Naive thymus-derived CD4-positive, alpha-beta T cell (primary cell): ENCODE results near the gene MR1. TPM values are rescaled to one million over a fixed set of nuclear protein-coding genes. Genes with fewer than 3 reads are reported as not detected.

Source experiments
- ATAC-seq: fragments of 150-1000 bp; cut with Tn5 transposase; 2 replicates; pipeline ENCODE4 v1.10.0; 2021; ENCODE audit warnings: mild to moderate bottlenecking, moderate library complexity
- CTCF ChIA-PET: fragments of 350-600 bp; sonication (Branson Sonifier 250); formaldehyde crosslinking; loops from one replicate; lab custom pipeline; 2021; ENCODE audit warnings: antibody characterized with exemption; lab: Charles Lee
- POLR2A ChIA-PET: fragments of 350-600 bp; sonication (Branson Sonifier 250); formaldehyde crosslinking; loops from one replicate; lab custom pipeline; 2021; ENCODE audit warnings: antibody characterized with exemption, inconsistent platforms; lab: Charles Lee
- DNase-seq, 9 donors: peaks; one replicate each; pipeline versions ENCODE4 v3.0.0 to v3.0.0-alpha.2; 2020 to 2022; ENCODE audit warnings: mixed read lengths in 1 of 9
- H3K27ac ChIP-seq: one replicate; pipeline ENCODE4 v1.7.0; 2013; ENCODE audit warnings: mild to moderate bottlenecking, low read depth, low read length, moderate library complexity
- H3K27me3 ChIP-seq, 2 donors: one replicate each; pipeline ENCODE4 v1.7.0; 2013; ENCODE audit warnings: low read length in 2 of 2, mild to moderate bottlenecking in 2 of 2, moderate library complexity in 2 of 2; ENCODE audit not compliant: control insufficient read depth in 2 of 2, insufficient read depth in 2 of 2
- H3K36me3 ChIP-seq, 3 experiments: 1 replicate in 2 of 3; 2 replicates in 1 of 3; pipeline ENCODE4 v1.7.0; 2013; ENCODE audit warnings: low read length in 3 of 3, mild to moderate bottlenecking in 3 of 3, moderate library complexity in 1 of 3; ENCODE audit not compliant: insufficient read depth in 3 of 3, control insufficient read depth in 2 of 3
- H3K4me1 ChIP-seq, 2 donors: one replicate each; pipeline ENCODE4 v1.7.0; 2013; ENCODE audit warnings: low read length in 2 of 2, mild to moderate bottlenecking in 2 of 2, moderate library complexity in 1 of 2; ENCODE audit not compliant: control insufficient read depth in 2 of 2, insufficient read depth in 2 of 2
- H3K4me3 ChIP-seq: 2 replicates; pipeline ENCODE4 v1.7.0; 2013; ENCODE audit warnings: mild to moderate bottlenecking, low read length
- H3K9me3 ChIP-seq, 3 experiments: 1 replicate in 2 of 3; 2 replicates in 1 of 3; pipeline ENCODE4 v1.7.0; 2013; ENCODE audit warnings: low read length in 3 of 3; ENCODE audit not compliant: control insufficient read depth in 2 of 3
- H3K27ac Mint-ChIP-seq, 9 donors: one replicate each; pipeline ENCODE4 v1.8.0; 2020 to 2022; ENCODE audit warnings: mixed read lengths in 9 of 9, mild to moderate bottlenecking in 8 of 9, moderate library complexity in 5 of 9, inconsistent platforms in 2 of 9
- H3K27me3 Mint-ChIP-seq, 5 donors: one replicate each; pipeline ENCODE4 v1.8.0; 2021 to 2022; ENCODE audit warnings: mixed read lengths in 5 of 5, mild to moderate bottlenecking in 1 of 5
- H3K36me3 Mint-ChIP-seq, 5 donors: one replicate each; pipeline ENCODE4 v1.8.0; 2020 to 2022; ENCODE audit warnings: mixed read lengths in 5 of 5, mild to moderate bottlenecking in 3 of 5, inconsistent platforms in 1 of 5
- H3K4me1 Mint-ChIP-seq, 7 donors: one replicate each; pipeline ENCODE4 v1.8.0; 2020 to 2022; ENCODE audit warnings: mixed read lengths in 7 of 7, mild to moderate bottlenecking in 3 of 7, inconsistent platforms in 1 of 7
- H3K4me3 Mint-ChIP-seq, 10 donors: one replicate each; pipeline ENCODE4 v1.8.0; 2020 to 2022; ENCODE audit warnings: mild to moderate bottlenecking in 10 of 10, mixed read lengths in 10 of 10, moderate library complexity in 6 of 10, inconsistent platforms in 2 of 10
- H3K9me3 Mint-ChIP-seq, 11 donors: one replicate each; pipeline ENCODE4 v1.8.0; 2020 to 2022; ENCODE audit warnings: mixed read lengths in 11 of 11, mild to moderate bottlenecking in 4 of 11, inconsistent platforms in 1 of 11, moderate library complexity in 1 of 11
- intact Hi-C, 2 donors: fragments of 100-400 bp; cut with micrococcal nuclease; formaldehyde crosslinking; loops; one replicate each; pipeline ENCODE4 v1.15.1; 2023
- polyA plus RNA-seq, 2 donors: library from polyadenylated mRNA; unstranded; fragments of 300-500 nt; fragmentation: Illumina TruSeq; gene quantifications; one replicate each; pipeline ENCODE4 v1.2.3, GENCODE V29; 2021
- total RNA-seq, 6 experiments: library from RNA in 5 of 6; stranded (reverse) in 5 of 6; gene quantifications; 1 replicate in 5 of 6; 2 replicates in 1 of 6; pipeline ENCODE4 v1.2.3 and lab custom pipeline; 2021 to 2026

The MR1 gene
- total and polyA plus RNA-seq, 7 experiments from 2014 or later = 19.8 to 39.2 (median 29.8) TPM

DNA sequence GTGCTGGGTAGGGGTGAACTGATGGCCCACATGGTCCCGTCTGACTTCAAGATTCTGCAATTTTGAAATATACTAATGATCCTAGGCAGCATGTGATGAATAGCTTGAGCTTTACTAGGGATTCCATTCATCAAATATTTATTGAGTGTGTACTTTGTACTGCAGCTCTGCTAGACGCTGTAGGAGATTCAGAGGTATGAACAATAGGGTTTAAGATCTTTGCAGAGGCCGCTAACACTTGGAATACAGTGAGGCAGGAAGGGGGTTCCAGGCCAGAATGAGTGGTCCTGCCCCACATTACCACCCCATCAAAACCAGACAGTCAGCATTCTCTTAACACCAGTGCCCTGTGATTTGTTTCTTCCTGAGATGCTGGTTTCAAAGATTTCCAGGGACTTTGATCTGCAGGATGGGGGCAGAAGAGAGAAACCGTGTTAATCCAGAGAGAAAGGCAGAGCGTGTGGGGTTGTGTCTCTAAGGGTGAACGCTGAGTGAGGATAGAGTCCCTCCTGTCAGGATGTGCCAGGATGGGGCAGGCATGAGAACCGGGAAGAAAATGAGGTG, 74.6 kb downstream of the MR1 start:
- POLR2A ChIA-PET = interaction anchor here (12.8 kb wide), 1 partner anchor 20 kb away, joined by 264 read pairs; the partner anchor contains the start of gene IER5

DNA sequence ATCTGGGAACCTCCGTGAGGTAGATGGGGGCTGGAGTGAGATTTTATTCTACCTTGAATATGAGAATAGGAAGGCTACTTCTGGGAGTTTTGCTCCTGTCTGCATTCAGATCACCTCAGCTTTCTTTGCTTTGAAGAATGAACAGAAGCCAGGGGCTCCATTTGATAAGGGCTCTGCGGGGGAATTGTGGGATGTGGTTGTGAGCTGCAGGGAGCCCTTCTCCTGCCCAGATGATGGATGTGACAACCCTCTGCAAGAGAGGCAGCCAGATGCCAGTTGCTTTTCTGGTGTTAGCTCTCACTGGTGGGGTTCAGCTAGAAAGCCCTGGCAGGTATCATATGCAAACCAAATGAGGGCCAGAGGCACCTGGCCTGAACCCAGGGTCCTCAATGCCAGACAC, 76.2 kb downstream of the MR1 start:
- H3K4me1 Mint-ChIP-seq = peaks cover 7 to 41% (median 28%) of the 10 kb centered on the region in 7 donors
- Histone ChIP-seq H3K9me3 (no peaks in the 10 kb centered on the region), H3K27me3 (peaks cover 0 to 3% of the 10 kb centered on the region in 2 donors), H3K4me3 (no peak overlapping the region), H3K36me3 (no peaks in the 10 kb centered on the region), H3K4me1 (peaks cover 6 to 8% of the 10 kb centered on the region in 2 donors), H3K27ac (no peak overlapping the region)
- no peak overlapping the region for H3K27ac Mint-ChIP-seq
- H3K4me3 Mint-ChIP-seq = no peak overlapping the region
- H3K36me3 Mint-ChIP-seq = no peaks in the 10 kb centered on the region
- POLR2A ChIA-PET = no interaction called here
- H3K27me3 Mint-ChIP-seq = peaks cover 0 to 62% (median 0%) of the 10 kb centered on the region in 5 donors
- DNase-seq (no peak), ATAC-seq (no peak)
- CTCF ChIA-PET = interaction anchor here (0.7 to 1.1 kb wide), 3 partner anchors 32 to 589 kb away, joined by 3 to 4 read pairs (median 4); no protein-coding TSS in a partner anchor
- H3K9me3 Mint-ChIP-seq = peaks cover 0 to 3% (median 0%) of the 10 kb centered on the region in 11 donors
- intact Hi-C loops = no loop called here

More for the DNA sequence above, 74.6 kb downstream of the MR1 start:
- CTCF ChIA-PET = no interaction called here
- H3K27ac Mint-ChIP-seq = peak overlapping the region in 3 of 9 donors; percentile 7 to 55 (median 34)
- ATAC-seq = no peak
- H3K9me3 ChIP-seq = no peaks in the 10 kb centered on the region
- peaks cover 16 to 20% of the 10 kb centered on the region in 2 donors for H3K4me1 ChIP-seq
- H3K9me3 Mint-ChIP-seq = peaks cover 0 to 3% (median 0%) of the 10 kb centered on the region in 11 donors
- no peaks in the 10 kb centered on the region for H3K36me3 ChIP-seq
- no peak overlapping the region for H3K4me3 ChIP-seq
- H3K27me3 Mint-ChIP-seq = peaks cover 0 to 63% (median 0%) of the 10 kb centered on the region in 5 donors
- peaks cover 17 to 52% (median 41%) of the 10 kb centered on the region in 7 donors for H3K4me1 Mint-ChIP-seq
- intact Hi-C loops = loop anchor here (5.0 to 10.0 kb wide), 4 partner anchors 956 to 1496 kb away; partner anchors contain the start of genes CEP350 (in 1 of the 2), QSOX1 (in 1 of the 2), RGS16 (in 1 of the 2) and TOR1AIP1 (in 1 of the 2)
- no peaks in the 10 kb centered on the region for H3K36me3 Mint-ChIP-seq
- H3K27ac ChIP-seq = no peak overlapping the region
- H3K4me3 Mint-ChIP-seq = peak overlapping the region in 1 of 10 donors; percentile 0
- no peak for DNase-seq
- no peaks in the 10 kb centered on the region for H3K27me3 ChIP-seq

Other genes with a start within 250 kb of the MR1 start
- under 1 TPM in 4 of 5 experiments, not detected in 1; 0.13 to 0.31 (median 0.20) TPM for gene KIAA1614, start 121.1 kb upstream of the MR1 start, total RNA-seq
- gene KIAA1614, start 121.1 kb upstream of the MR1 start, polyA plus RNA-seq = under 1 TPM; 0.03 to 0.12 TPM
- gene STX6, start 11.1 kb upstream of the MR1 start, total RNA-seq = 10 to 100 TPM in 4 of 5 experiments, 1 to 10 TPM in 1; 9.8 to 24.6 (median 21.2) TPM
- 10 to 100 TPM in 1 of 2 donors, 1 to 10 TPM in 1; 7.2 to 11.5 TPM for gene STX6, start 11.1 kb upstream of the MR1 start, polyA plus RNA-seq
- gene IER5, start 54.7 kb downstream of the MR1 start, total RNA-seq = 10 to 100 TPM; 12.7 to 86.9 (median 46.0) TPM
- gene IER5, start 54.7 kb downstream of the MR1 start, polyA plus RNA-seq = 1 to 10 TPM; 2.1 to 2.6 TPM